COLO829 (cell line): ENCODE data around the gene PAEP.
A peak's percentile ranks its signal among the peaks of the same experiment; 100 is the strongest.

Source experiments
- DNase-seq: peaks from one replicate; pipeline ENCODE4 v3.0.0; 2012; ENCODE audit warnings: low spot score

Gene PAEP

DNA sequence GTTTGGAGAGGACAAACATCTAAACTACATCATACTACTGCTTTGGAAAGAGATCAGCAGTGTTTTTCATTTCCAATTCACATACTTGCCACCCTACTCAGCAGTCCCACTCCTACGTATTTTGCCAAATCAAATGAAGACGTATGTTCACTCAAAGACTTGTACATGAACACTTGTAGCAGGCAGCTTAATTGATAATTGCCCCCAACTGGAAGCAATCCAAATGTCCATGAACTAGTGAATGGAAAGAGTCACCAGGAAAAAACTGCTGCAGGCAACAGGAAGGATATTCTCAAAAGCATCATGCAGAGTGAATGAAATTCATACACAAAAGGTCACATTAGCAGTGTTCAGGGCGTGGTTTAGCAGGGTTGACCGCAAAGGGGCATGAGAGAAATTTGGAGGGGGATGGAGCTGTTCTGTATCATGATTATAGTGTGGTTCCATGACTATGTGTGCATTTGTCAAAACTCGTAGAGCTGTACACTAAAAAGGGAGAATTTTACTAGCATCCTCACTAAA, 38.8 kb downstream of the PAEP start:
- peak; percentile 82 for DNase-seq

- no peak for DNase-seq
Measured at GRCh38 chr9:135601988-135602387, 40.4 kb downstream of the PAEP start.

GRCh38 chr9:135602789-135603481, 41.4 kb downstream of the PAEP start:
- peak; percentile 69 for DNase-seq

DNA sequence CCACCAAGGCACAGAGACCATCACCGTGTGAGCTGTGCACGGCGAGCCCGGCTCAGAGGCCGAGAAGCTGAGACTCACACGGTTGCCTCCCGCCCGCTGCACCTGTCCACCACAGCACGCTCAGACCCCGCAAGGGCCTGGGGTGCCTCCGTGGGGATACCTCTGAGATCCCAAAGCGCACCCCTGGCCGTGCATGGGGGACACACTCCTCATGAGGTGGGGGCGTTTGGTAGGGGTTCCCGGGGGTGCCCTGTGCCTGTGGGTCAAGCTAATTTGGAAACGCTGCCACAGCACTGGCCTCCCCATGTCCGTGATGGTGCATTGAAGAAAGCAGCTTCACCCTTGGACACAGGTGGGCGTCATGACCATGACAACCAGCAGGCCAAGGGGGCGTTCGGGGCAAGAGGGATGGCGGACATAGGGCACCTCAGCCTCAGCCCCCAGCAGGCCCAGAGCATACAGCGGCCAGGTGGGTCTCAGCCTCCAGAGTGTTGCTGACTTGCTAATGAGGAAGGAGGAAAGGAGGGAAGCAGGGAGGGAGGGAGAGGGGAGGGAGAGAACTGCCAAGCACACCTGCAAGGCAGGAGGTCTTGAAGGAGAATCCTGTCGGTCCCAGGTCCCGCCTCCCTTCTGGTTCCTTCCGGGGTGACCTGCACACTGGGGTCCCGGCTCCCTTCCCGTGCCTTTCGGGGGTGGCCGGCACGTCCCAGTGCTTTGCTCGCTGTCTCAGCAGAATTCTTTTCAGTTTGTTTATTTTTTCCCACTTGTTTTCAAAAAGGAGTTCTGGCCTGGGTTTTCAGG, 43.1 kb downstream of the PAEP start:
- no peak for DNase-seq

GRCh38 chr9:135605238-135605781, 43.8 kb downstream of the PAEP start:
- DNase-seq: no peak

GRCh38 chr9:135606885-135607259, 45.3 kb downstream of the PAEP start:
- DNase-seq: no peak

DNA sequence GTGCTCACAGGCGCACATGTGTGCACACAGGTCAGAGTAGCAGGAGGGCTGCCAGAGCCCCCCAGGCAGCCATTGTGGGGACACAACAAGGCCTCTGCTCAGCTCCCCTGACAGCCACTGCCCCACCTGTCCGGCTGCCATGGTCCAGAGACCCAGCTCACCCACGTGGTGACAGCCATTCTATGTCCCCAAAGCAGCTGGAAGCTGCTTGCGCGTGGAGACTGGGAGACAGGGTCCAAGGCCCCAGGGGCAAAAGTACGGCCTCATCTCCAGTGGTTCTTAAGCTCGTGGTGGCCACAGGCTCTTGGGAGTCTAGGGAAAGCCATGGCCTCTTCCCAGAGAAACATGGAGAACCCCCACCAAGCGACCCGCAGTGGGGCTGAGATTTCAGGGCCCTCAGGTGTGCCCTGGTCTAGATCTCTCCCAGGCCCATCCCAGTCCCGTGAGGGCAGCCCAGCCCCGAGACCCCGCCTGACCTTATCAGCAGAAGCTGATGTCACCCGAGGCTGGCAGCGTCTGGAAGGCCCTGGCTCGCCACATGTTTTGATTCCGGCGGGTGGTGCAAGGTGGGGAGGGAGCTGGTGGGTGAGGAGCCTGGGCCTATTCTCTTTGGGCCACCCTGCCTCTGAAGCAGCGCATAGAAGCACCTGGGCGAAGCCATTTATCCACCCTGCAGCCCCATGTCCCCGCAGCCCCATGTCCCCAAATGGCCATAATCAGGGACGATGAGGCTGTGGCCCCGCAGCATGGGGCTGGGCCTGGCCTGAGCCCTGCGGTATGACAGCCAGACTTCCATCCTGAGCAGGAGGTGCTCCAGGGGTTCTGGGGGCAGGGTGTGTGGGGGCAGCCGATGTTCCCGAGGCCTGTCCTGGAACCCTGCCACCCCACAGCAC, 46.1 kb downstream of the PAEP start:
- no peak for DNase-seq

DNA sequence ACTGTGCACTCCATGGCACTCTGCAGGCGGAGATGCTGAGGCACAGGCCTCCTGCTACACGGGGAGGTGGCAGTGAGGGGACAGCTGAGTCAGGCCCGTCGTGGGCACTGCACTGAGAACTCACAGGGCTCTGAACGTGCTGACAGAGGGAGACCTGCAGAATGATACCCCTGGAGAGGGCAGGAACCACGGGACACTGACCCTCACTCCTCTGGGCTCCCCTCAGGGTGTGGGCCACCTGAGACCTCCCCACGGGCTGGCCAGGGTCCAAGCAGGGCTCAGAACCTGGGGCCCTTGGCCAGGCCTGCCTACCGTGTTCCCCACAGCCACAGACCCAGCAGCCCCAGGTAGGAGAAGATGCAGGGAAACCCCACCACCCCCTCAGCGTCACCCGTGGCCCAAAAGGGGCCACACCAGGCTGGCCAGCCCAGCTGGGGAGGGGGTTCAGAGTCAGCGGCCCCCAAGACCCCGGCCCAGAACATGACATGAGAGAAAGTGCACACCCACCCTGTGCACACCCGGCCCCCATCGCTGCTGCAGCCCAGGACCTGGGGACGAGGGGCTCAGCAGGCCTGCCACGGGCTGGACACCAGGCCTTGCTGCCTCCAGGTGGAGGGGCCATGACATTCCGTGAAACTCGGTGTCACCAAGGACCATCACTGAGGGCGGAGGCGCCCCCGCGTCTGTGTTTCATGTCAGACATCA, 46.9 kb downstream of the PAEP start:
- no peak for DNase-seq

GRCh38 chr9:135608999-135609317, 47.4 kb downstream of the PAEP start:
- DNase-seq: no peak

DNA sequence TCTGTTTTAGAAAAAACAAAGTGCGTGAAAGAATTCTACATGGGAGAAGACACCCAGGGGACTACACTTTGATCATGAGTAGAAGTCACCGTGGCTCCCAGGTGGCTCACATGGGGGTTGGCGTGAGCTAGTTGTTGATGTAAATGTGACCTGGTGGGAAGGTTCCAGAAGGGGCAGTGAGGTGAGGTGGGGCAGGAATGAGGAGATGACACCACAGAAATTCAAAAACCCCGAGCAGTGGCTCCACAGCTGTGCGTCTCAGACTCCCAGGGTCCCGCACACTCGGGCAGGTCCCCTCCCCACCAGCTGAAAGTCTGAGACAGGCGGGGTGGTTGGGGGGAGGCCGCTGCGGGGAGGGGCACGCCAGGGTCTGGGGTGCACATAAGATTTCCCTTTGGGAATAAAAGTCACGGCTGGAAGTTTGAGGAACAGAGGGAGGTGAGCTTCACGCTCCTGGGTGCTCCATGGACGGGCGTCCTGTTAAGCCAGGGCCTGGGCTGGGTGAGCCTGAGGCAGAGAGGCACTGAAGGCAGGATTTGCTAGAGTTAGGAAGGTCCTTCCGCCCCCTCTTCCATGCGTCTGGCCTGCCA, 47.9 kb downstream of the PAEP start:
- no peak for DNase-seq

- DNase-seq: no peak
Measured at GRCh38 chr9:135610290-135611141, 49.0 kb downstream of the PAEP start.

GRCh38 chr9:135611142-135611874, 49.8 kb downstream of the PAEP start:
- no peak for DNase-seq

- no peak for DNase-seq
Measured at GRCh38 chr9:135611875-135612209, 50.3 kb downstream of the PAEP start.

DNA sequence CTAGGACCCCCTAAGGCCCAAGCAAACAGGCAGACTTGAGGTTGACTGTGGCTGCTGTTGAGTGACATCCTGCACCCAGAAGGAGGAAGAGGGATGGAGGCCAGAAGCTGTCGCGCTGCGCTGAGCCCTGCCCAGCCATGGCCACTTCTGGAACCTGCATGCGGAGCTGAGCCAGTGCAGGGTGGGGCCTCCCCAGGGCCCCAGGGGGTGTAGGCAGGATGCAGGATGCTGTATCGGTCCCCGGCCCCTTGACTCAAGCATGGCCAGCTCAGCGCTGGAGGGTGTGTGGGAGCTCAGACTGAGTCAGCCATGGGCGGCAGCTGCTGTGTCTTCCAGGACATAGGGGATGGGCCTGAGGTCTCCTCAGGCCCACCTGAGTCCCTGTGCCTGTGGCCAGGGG, 50.9 kb downstream of the PAEP start:
- DNase-seq: no peak

- DNase-seq: no peak
Measured at GRCh38 chr9:135612981-135613910, 51.7 kb downstream of the PAEP start.

- no peak for DNase-seq
Measured at GRCh38 chr9:135613946-135614805, 52.6 kb downstream of the PAEP start.

DNA sequence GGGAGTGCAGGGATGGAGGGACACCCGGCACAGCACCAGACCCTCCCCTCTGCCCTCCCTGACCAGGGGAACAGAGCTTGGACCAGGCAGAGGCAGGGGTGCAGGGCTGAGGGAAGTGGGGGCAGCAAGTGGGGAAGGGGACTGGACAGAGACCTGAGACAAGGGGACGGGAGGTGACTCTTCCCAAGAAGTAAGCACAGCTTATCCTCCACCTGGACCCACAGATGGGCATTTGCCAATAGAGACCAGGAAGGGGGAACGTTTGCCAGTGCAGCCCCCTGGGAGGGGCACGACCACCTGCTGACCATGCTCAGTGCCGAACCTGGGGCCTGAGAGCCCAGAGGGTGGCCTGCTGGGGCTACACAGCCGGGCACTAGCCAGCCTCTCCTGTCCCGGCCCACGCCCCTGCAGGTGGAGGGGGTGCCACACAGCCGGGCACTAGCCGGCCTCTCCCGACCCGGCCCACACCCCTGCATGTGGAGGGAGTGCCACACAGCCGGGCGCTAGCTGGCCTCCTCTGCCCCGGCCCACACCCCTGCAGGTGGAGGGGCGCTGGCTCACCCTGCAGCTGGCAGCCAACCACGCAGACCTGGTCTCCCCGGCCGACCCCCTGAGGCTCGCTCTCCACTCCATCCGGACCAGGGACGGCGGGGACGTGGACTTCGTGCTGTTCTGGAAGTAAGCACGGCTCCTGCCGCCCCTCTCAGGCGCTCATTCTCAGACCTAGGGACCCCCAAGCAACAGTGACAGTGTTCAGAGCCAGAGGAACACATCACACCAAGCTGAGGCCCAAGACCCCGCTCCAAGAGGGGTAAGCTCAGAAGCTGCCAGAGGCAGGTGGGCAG, 53.5 kb downstream of the PAEP start:
- no peak for DNase-seq
